ENCODE measurements around the gene ITGA1.

The ITGA1 gene

GRCh38 chr5:52875827-52876226, 88.1 kb downstream of the ITGA1 start:
- Mint-ChIP-seq H3K9me3 (no peaks in the 10 kb centered on the region), H3K4me1 (peaks cover 25% of the 10 kb centered on the region), H3K4me3 (no peak overlapping the region), H3K36me3 (ENCODE audit: low read depth) (no peaks in the 10 kb centered on the region), H3K27ac (no peak overlapping the region), H3K27me3 (ENCODE audit: low read depth, poor library complexity) (no peaks in the 10 kb centered on the region)
- no peak for TF ChIP-seq CTCF (IDR thresholded peaks at IDR 0.05)
- no peak for DNase-seq

GRCh38 chr5:52876456-52876855, 88.7 kb downstream of the ITGA1 start:
- no peak overlapping the region for H3K4me3 Mint-ChIP-seq
- H3K4me1 Mint-ChIP-seq: peaks cover 19% of the 10 kb centered on the region
- no peak overlapping the region for H3K27ac Mint-ChIP-seq
- DNase-seq: no peak
- H3K27me3 Mint-ChIP-seq (ENCODE audit: low read depth, poor library complexity): no peaks in the 10 kb centered on the region
- no peaks in the 10 kb centered on the region for H3K36me3 Mint-ChIP-seq (ENCODE audit: low read depth)
- TF ChIP-seq CTCF (IDR thresholded peaks at IDR 0.05): no peak
- no peaks in the 10 kb centered on the region for H3K9me3 Mint-ChIP-seq

- H3K36me3 Mint-ChIP-seq (ENCODE audit: low read depth): no peaks in the 10 kb centered on the region
These were observed 90.9 kb downstream of the ITGA1 start for GRCh38 chr5:52878656-52879055.

GRCh38 chr5:52880541-52880940, 92.8 kb downstream of the ITGA1 start:
- no peak for TF ChIP-seq CTCF (IDR thresholded peaks at IDR 0.05)
- H3K4me3 Mint-ChIP-seq: no peak overlapping the region
- H3K4me1 Mint-ChIP-seq: no peaks in the 10 kb centered on the region
- no peaks in the 10 kb centered on the region for H3K27me3 Mint-ChIP-seq (ENCODE audit: low read depth, poor library complexity)
- no peaks in the 10 kb centered on the region for H3K9me3 Mint-ChIP-seq
- no peaks in the 10 kb centered on the region for H3K36me3 Mint-ChIP-seq (ENCODE audit: low read depth)
- H3K27ac Mint-ChIP-seq: no peak overlapping the region
- no peak for DNase-seq

More at GRCh38 chr5:52878656-52879055, 90.9 kb downstream of the ITGA1 start:
- no peak overlapping the region for H3K4me3 Mint-ChIP-seq
- no peak for TF ChIP-seq CTCF (IDR thresholded peaks at IDR 0.05)
- H3K27me3 Mint-ChIP-seq (ENCODE audit: low read depth, poor library complexity): no peaks in the 10 kb centered on the region
- no peaks in the 10 kb centered on the region for H3K9me3 Mint-ChIP-seq
- no peaks in the 10 kb centered on the region for H3K4me1 Mint-ChIP-seq
- H3K27ac Mint-ChIP-seq: no peak overlapping the region
- no peak for DNase-seq

- H3K4me3 Mint-ChIP-seq: no peak overlapping the region
- no peaks in the 10 kb centered on the region for H3K36me3 Mint-ChIP-seq (ENCODE audit: low read depth)
- DNase-seq: no peak
- H3K27ac Mint-ChIP-seq: no peak overlapping the region
- no peaks in the 10 kb centered on the region for H3K9me3 Mint-ChIP-seq
- TF ChIP-seq CTCF (IDR thresholded peaks at IDR 0.05): no peak
- no peaks in the 10 kb centered on the region for H3K4me1 Mint-ChIP-seq
- no peaks in the 10 kb centered on the region for H3K27me3 Mint-ChIP-seq (ENCODE audit: low read depth, poor library complexity)
These were observed 93.8 kb downstream of the ITGA1 start for GRCh38 chr5:52881468-52881867.

GRCh38 chr5:52883110-52883509, 95.4 kb downstream of the ITGA1 start:
- Mint-ChIP-seq H3K36me3 (ENCODE audit: low read depth) (peaks cover 4% of the 10 kb centered on the region), H3K4me1 (peaks cover 14% of the 10 kb centered on the region), H3K4me3 (no peak overlapping the region), H3K27ac (no peak overlapping the region), H3K9me3 (no peaks in the 10 kb centered on the region), H3K27me3 (ENCODE audit: low read depth, poor library complexity) (no peaks in the 10 kb centered on the region)
- no peak for DNase-seq
- no peak for TF ChIP-seq CTCF (IDR thresholded peaks at IDR 0.05)

Data from nephron progenitor cell (in vitro differentiated cells).